ENCODE results near the gene UROD. TPM values are rescaled to one million over a fixed set of nuclear protein-coding genes. Genes with fewer than 3 reads are reported as not detected.
"Not testable (repeated sequence)": the region's sequence is repeated elsewhere in the genome, so short reads cannot be mapped to it uniquely, and the experiment has no call there.

UROD gene
- total RNA-seq, 1 donor: 136 TPM

DNA sequence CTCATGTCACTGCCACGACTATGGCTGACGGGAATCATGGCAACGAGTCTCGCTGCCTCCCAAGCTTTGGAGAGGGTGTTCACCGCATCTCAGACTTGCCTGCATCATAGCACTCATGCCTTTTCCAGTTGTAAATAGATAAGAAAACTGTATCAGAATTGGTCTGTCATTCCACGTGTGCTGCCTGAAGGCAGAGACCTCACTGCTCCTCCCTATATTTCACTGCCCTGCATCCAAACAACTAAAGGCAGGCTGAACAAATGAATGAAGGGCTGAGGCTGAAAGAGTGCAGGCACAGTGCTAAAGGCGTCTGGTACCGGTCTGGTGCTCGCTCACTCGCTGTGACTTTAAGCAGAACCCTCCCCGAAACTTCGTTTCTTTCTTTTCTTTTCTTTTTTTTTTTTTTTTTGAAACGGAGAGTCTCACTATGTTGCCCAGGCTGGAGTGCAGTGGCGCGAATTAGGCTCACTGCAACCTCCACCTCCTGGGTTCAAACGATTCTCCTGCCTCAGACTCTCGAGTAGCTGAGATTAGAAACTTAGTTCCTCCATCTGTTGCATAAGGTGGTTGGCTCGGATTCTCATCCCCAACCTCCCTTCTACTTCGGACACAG lies 26.2 kb upstream of the UROD start:
- DNase-seq (ENCODE audit: low read depth): peak; percentile 69
- no peak for TF ChIP-seq CTCF (IDR thresholded peaks at IDR 0.05; ENCODE audit: insufficient read depth, low read depth, low read length)
- peak overlapping the region; percentile 85 for H3K4me3 ChIP-seq (ENCODE audit: low read depth, low read length)

DNA sequence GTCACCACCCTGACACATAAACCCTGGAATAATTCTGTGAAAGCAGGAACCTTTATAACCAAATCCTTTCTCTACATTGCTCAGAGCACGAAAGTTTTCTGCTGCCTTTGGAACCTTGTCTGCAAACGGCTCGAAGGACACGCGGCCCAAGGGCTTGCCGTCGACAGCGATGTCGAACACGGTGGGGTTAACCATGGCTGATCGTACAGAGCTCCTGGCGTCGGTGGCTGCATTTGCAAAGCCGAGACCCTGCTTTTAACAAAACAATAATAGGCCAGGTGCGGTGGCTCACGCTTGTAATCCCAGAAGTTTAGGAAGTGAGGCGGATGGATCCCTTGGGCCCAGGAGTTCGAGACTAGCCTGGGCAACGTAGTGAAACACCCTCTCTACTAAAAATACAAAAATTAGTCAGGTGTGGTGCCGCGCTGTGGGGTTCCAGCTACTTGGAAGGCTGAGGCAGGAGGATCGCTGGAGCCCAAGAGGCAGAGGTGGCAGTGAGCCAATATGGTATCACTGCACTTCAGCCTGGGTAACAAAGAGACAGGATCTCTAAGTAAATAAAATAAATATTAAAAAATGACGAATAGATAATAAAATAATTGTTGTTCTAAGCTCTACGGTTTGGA lies 23.4 kb upstream of the UROD start:
- DNase-seq (ENCODE audit: low read depth): no peak
- TF ChIP-seq CTCF (IDR thresholded peaks at IDR 0.05; ENCODE audit: insufficient read depth, low read depth, low read length): no peak
- H3K4me3 ChIP-seq (ENCODE audit: low read depth, low read length): no peak overlapping the region

DNA sequence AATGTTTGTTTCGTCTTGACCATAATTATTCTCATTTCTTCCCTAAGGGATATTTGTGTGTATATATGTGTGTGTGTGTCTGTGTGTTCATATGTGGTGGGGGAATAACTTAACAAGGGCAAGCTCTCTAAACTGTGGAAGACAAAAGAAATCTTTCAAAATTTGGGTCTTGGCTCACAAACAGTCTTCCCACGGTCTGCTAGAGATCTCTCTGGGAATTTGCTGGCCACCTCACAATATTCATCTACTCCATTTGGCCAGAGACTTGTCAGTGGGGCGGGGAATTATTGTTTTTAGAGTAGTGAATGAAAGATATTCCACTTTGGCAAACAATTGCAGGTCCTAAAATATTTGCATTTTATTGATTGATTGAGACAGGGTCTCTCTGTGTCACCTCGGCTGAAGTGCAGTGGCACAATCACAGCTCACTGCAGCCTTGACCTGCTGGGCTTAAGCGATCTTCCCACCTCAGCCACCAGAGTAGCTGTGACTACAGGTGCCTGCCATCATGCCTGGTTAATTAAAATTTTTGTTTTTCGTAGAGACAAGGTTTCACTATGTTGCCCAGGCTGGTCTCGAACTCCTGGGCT lies 17.6 kb upstream of the UROD start:
- DNase-seq (ENCODE audit: low read depth): no peak
- no peak overlapping the region for H3K4me3 ChIP-seq (ENCODE audit: low read depth, low read length)
- TF ChIP-seq CTCF (IDR thresholded peaks at IDR 0.05; ENCODE audit: insufficient read depth, low read depth, low read length): no peak

GRCh38 chr1:44995467-44996238 lies 16.4 kb upstream of the UROD start:
- H3K4me3 ChIP-seq (ENCODE audit: low read depth, low read length): no peak overlapping the region
- no peak for TF ChIP-seq CTCF (IDR thresholded peaks at IDR 0.05; ENCODE audit: insufficient read depth, low read depth, low read length)
- DNase-seq (ENCODE audit: low read depth): no peak

- DNase-seq (ENCODE audit: low read depth): no peak
- no peak for TF ChIP-seq CTCF (IDR thresholded peaks at IDR 0.05; ENCODE audit: insufficient read depth, low read depth, low read length)
- H3K4me3 ChIP-seq (ENCODE audit: low read depth, low read length): no peak overlapping the region
These were observed 12.8 kb upstream of the UROD start for GRCh38 chr1:44999232-44999631.

DNA sequence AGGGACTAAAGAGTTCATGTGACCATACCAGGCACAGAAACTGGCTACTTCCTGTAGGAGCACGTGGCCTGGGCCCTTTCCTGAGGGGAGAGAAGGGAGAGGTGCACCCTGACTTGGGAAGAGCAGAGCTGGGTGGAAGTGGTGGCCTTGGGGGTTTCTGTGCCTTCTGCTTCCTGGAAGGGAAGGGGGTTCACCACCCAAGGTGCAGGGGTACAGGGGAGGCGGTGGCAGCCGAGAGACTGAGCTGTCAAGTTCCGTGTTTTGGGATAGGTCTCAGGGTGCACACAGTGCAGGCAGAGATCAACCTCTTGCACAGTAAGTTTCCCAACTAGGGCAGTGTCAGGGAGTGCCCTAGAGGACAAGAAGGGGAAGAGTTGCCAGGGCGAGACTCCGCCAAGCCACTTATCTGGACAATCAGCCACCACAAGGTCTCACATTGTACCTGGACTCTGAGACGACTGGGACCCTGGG lies 11.0 kb upstream of the UROD start:
- DNase-seq (ENCODE audit: low read depth): no peak
- no peak for TF ChIP-seq CTCF (IDR thresholded peaks at IDR 0.05; ENCODE audit: insufficient read depth, low read depth, low read length)
- H3K4me3 ChIP-seq (ENCODE audit: low read depth, low read length): no peak overlapping the region

DNA sequence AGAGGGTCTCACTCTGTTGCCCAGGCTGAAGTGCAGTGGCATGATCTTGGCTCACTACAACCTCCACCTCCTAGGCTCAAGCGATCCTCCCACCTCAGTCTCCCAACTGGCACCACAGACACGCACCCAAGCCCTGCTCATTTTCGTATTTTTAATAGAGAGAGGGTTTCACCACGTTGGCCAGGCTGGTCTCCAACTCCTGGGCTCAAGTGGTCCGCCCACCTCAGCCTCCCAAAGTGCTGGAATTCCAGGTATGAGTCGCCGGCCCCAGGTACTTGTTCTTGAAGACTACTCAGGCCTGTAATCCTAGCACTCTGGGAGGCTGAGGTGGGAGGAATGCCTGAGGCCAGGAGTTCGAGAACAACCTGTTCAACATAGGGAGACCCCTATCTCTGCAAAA lies 10.5 kb upstream of the UROD start:
- H3K4me3 ChIP-seq (ENCODE audit: low read depth, low read length); DNase-seq (ENCODE audit: low read depth): not testable (repeated sequence)

Measured in fibroblast of villous mesenchyme (primary cell).